NB4 (cell line): ENCODE data around the gene KRTDAP.

Experiments used
- MAX ChIP-seq: IDR thresholded peaks from 2 replicates; pipeline ENCODE4 v1.6.1; 2011; ENCODE audit warnings: low read depth, low read length
- POLR2A ChIP-seq: IDR thresholded peaks from 2 replicates; pipeline ENCODE4 v1.6.1; 2011; ENCODE audit warnings: mild to moderate bottlenecking; ENCODE audit not compliant: insufficient read length; ENCODE audit errors: extremely low read depth
- TF ChIP-seq, protein P1 (sequence below): IDR thresholded peaks from one replicate; pipeline ENCODE4 v1.5.1; 2012; ENCODE audit warnings: low read depth, low read length

DNA sequence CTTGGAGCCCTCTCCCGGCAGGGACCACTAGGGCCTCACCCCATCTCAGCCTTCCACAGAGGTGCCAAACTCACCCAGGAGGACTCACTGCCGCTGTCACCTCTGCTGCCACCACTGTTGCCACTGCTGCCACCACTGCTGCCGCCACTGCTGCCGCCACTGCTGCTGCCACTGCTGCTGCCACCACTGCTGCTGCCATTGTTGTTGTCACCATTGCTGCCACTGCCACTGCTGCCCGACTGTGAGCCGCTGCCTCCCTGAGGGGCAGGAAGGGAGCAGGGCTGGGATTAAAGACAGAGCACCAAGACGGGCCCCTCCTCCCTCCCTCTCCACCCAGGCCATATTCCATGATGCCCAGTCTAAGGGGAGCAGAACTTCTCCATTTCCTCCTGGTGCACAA lies 21.1 kb upstream of the KRTDAP start:
- TF ChIP-seq POLR2A (no peak), MAX (no peak)
- TF ChIP-seq, protein P1, sequence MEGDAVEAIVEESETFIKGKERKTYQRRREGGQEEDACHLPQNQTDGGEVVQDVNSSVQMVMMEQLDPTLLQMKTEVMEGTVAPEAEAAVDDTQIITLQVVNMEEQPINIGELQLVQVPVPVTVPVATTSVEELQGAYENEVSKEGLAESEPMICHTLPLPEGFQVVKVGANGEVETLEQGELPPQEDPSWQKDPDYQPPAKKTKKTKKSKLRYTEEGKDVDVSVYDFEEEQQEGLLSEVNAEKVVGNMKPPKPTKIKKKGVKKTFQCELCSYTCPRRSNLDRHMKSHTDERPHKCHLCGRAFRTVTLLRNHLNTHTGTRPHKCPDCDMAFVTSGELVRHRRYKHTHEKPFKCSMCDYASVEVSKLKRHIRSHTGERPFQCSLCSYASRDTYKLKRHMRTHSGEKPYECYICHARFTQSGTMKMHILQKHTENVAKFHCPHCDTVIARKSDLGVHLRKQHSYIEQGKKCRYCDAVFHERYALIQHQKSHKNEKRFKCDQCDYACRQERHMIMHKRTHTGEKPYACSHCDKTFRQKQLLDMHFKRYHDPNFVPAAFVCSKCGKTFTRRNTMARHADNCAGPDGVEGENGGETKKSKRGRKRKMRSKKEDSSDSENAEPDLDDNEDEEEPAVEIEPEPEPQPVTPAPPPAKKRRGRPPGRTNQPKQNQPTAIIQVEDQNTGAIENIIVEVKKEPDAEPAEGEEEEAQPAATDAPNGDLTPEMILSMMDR: no peak
